Fibroblast of skin of scalp (primary cell): ENCODE data around the gene ARMCX1. TPM values are rescaled to one million over a fixed set of nuclear protein-coding genes. Genes with fewer than 3 reads are reported as not detected.
"Not testable (repeated sequence)": the region's sequence is repeated elsewhere in the genome, so short reads cannot be mapped to it uniquely, and the experiment has no call there.

ENCODE experiments used
- DNase-seq: peaks from one replicate; pipeline ENCODE4 v3.0.0-alpha.2; 2013
- polyA plus RNA-seq, 2 experiments: library from polyadenylated mRNA; unstranded; fragments of 120-200 nt; gene quantifications; one replicate each; pipeline ENCODE4 v1.2.1, GENCODE V29; 2013; ENCODE audit not compliant: insufficient read length in 2 of 2

ARMCX1 gene
- 21.8 TPM for polyA plus RNA-seq (2013, experiment 1 of 2; ENCODE audit: insufficient read length)
- 24.0 TPM for polyA plus RNA-seq (2013, experiment 2 of 2; ENCODE audit: insufficient read length)

DNA sequence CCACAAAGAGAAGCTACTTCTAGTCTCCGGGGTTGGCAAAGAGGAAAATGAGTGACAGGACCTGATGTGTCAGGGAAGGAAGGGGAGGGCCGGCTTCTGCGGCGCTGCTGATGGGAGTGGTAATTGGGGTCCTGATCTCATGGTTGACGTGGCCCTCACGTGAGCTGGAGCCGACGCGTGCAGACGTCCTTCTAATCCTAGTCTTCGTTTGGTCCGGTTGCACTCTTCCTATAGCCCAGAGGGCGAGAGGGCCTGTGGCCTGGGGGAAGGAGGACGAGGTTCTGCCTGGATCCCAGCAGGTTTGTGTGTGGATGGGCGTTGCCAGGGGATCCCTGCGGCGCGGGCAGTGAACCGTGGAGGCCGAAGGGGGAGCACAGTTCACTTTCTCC lies at the start of gene ARMCX1:
Gene ARMCX1, plus strand, starts transcription at position 186 of the 389 bp plus-strand sequence. CDS start 2,384 bp downstream, outside the sequence.
- DNase-seq, result peak; percentile 79

DNA sequence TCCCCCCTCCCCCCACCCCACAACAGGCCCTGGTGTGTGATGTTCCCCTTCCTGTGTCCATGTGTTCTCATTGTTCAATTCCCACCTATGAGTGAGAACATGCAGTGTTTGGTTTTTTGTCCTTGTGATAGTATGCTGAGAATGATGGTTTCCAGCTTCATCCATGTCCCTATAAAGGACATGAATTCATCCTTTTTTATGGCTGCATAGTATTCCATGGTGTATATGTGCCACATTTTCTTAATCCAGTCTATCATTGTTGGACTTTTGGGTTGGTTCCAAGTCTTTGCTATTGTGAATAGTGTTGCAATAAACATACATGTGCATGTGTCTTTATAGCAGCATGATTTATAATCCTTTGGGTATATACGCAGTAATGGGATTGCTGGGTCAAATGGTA lies 47.4 kb upstream of the ARMCX1 start:
- DNase-seq, result not testable (repeated sequence)

DNA sequence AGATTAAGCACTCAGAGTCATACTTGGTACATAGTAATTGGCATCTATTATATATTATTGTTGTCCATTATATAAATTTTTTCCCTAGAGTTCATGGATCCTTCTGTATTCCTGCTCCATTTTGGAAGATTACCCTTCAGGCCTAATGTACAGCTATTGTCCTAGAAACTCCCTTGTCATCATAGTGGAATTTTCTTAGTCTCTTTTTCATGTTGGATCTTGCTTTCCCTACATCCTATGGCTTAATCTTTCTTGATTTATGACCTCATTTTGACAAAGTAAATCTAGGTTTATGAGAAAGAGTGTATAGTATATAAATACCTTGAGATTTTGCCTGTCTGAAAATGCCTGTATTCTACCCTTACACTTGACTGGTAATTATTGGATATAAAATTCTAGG lies 43.0 kb upstream of the ARMCX1 start:
- DNase-seq, result no peak

DNA sequence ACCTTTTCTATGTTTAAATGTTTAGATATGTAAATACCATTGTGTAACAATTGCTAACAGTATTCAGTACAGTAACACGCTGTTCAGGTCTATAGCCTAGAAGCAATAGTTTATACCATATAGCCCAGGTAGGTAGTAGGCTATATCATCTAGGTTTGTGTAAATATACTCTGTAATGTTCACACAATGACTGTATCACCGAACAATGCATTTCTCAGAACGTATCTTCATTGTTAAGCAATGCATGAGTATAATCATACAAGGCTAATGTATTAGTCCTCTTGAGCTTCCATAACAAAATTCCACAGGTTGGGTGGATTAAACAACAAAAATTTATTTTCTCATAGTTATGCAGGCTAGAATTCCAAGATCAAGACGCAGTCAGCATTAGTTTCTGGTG lies 42.4 kb upstream of the ARMCX1 start:
- DNase-seq, result no peak

DNA sequence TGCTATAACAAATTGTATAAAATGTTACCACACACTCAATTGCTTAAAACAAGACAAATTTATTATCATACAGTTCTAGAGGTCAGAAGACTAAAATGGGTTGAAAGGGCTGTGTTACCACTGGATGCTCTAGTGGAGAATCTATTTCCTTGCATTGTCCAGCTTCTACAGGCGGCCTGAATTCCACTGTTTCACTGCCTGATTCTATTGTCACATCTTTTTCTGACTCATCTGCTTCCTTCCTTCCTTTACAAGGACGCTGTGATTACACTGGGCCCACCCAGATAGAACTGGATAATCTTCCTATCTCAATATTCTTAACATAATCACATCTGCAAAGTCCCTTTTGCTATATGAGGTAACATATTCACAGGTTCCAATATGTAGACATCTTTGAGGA lies 19.4 kb upstream of the ARMCX1 start:
- DNase-seq, result no peak

DNA sequence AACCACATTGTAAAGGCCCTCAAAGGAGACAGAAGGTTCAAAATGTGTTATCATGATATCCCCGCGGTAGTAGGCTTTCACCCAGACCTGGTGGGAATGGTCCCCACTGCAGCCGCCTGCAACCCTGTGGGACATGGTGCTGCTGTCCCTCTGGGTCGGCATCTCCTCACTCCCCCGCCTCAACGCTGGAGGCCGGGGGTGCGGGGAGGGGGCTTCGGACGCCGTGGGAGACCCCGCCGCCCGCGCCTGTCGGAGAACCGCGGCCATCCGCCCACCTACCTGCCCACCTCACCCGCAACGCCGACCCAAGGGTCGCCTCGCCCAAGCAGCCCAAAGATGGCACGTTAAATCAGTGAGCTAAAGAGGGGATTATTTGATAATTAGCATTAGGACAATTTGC lies 11.2 kb upstream of the ARMCX1 start:
- DNase-seq, result no peak

DNA sequence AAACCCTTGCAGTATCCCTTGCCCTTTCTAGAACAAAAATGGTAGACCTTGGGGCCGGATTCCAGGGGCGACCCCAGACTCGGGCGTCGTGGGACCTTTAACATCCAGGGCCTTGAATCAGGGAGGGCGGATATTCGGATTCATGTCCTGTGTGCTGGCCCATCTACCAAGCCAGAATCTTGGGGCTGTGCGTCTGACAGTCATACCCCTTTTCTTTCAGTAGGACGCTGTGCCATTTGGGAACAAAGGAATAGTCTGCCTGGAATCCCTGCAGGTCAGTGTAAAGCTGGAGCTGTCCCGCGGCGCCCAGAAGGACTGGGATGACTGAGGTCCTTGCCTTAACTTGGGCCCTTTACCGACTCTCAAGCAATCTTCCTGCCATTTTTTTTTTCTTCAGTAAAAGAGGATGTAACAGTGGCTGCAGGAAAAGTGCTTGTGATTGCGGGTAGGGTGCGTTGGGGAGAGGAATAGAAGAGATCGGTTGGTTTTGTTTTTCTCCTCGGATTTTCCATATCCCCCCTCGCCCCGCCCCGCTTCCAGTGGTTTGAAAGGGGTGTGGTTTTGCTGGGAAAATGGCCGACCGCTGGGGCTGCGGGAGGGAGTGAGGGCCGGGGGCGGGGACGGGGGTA lies 518 bp downstream of the ARMCX1 start:
- DNase-seq, result peak; percentile 47

DNA sequence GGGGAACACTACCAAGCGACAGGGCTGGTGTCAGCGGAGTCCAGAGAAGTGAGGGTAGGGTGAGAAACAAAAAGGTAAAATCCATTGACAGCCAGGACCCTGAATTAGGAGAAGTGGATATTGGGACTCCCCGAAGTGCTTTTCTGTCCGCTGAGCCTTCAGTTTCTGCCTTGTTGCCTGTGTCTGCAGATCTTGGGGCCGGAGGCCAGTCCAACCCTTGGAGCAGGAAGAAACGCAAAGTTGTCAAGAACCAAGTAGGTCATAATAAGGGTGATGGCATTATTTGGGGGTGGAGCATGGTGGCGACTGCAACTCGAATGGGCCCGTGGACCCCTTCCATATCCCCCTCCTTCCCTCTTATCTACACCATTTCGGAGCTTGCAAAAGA lies 1.0 kb downstream of the ARMCX1 start:
- no peak for DNase-seq

DNA sequence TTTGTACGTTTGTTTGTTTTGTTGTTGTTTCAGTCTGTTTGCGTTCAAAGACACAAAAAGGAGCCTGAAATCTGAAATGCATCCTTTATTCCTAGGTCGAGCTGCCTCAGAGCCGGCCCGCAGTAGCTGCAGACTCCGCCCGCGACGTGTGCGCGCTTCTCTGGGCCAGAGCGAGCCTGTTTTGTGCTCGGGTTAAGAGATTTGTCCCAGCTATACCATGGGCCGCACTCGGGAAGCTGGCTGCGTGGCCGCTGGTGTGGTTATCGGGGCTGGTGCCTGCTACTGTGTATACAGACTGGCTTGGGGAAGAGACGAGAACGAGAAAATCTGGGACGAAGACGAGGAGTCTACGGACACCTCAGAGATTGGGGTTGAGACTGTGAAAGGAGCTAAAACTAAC lies 2.4 kb downstream of the ARMCX1 start:
- DNase-seq, result no peak

DNA sequence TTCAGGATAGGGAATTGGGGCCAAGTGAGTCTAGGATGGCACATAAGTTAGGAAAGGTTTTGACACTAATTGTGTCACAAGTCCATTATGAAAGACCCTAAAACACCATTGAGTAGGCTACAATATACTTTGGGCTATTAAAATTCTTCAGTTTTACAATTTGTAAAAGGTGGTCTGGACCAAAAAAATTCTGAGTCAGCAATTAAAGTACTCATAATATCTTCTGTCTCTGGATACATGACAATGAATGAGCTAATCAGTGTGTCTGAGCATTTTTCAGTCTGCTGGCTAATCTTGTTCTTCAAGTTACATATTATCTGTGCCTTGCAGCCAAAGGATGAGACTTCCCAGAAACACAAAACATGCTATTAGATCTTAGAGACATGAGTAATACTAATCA lies 14.3 kb downstream of the ARMCX1 start:
- DNase-seq, result no peak

DNA sequence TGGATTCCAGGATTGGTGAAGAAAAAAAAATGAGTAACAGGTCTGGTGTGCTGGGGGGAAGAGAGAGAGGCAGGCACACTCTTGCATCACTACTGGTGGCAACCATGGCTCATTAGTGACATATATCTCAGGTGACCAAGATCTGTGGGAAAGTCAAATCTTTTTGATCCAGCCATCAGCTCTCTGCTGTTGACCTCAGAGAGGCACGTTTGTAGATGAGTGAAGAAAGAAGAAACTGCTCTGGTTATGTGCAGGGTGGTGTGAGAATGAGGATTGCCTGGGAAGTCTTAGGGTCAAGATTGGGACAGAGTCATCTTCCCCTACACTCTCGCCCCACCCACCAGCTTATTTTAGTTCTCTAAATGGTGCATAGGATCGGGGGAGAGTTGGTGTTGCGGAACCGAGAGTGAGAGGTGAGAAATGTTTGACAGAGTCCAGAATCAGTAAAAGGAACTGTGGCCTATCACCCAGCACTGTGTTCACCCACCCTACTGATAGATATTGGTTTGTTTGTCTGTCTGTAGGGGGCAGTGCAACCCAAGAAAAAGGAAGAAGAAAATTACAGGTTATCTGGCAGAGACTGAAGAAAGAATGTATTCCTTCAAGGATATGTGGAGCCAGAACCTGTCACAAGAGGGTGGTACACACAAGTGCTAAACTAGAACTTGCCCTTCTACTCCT lies 45.5 kb downstream of the ARMCX1 start:
- DNase-seq, result peak; percentile 79

DNA sequence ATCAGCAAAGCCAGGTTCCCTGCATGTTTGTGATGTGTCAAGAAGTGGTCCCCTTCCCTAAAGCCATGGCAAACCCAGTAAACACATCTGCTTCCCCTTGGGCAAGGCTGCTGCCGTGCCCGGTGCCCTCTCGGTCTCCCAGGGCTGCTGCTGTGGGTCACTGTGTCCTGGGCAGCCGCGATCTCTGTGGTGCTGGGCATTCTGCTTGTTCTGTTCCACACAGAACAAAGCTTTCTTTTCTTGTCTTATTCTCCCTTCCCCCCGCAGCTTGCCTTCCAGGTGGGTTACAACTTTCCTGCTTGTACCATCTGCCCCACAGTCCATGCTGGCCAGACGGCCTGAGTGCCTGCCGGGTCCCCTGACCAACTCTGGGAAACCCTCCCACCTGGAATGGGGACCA lies 49.2 kb downstream of the ARMCX1 start:
- DNase-seq, result not testable (repeated sequence)

DNA sequence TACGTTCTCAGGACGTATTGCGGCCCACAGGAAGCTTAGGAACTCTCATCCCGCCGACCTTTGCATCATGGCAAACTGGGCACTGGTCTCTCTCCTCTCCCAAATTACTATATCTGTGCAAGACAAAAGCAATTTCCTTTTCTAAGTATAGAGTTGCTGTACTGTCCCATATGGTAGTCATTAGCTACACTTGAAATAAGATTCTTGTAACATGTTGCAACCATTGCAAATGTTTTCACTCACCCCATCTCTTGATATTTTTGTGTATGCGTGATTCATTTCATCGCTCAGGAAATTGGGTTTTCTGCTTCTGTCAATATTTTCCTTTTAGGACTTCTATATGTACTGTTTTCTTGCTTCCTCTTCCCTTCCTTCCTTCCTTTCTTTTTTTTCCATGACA lies 51.7 kb downstream of the ARMCX1 start:
- DNase-seq, result peak; percentile 78
